Omental fat pad (tissue), 4 donors: ENCODE results near the gene LRP2BP. TPM values are rescaled to one million over a fixed set of nuclear protein-coding genes. Genes with fewer than 3 reads are reported as not detected.
"Not testable (repeated sequence)": the region's sequence is repeated elsewhere in the genome, so short reads cannot be mapped to it uniquely, and the experiment has no call there.

Experiments used
- ATAC-seq: fragments of 150-250 bp; one replicate; pipeline ENCODE4 v1.9.1; 2016; ENCODE audit warnings: mild to moderate bottlenecking, moderate library complexity; ENCODE audit not compliant: low FRiP score
- DNase-seq: peaks from one replicate; pipeline ENCODE4 v3.0.0-alpha.2; 2019; ENCODE audit warnings: low spot score
- total RNA-seq, 4 donors: library from RNA; depleted of rRNA; stranded (reverse); fragments of >200 nt; gene quantifications; one replicate each; pipeline ENCODE4 v1.1.0, GENCODE V29; 2016
- TF ChIP-seq, protein P1 (sequence below), 3 donors: fragments of 450-650 bp; IDR thresholded peaks; one replicate each; pipeline ENCODE4 v1.5.1; 2016 to 2017; ENCODE audit warnings: antibody characterized with exemption in 3 of 3, mild to moderate bottlenecking in 3 of 3, moderate library complexity in 2 of 3

LRP2BP gene
- total RNA-seq, 4 donors from 2014 or later, result 0.56 to 4.0 (median 1.7) TPM

GRCh38 chr4:185374573-185374972 is 21.2 kb downstream of the LRP2BP start:
- TF ChIP-seq, protein P1, sequence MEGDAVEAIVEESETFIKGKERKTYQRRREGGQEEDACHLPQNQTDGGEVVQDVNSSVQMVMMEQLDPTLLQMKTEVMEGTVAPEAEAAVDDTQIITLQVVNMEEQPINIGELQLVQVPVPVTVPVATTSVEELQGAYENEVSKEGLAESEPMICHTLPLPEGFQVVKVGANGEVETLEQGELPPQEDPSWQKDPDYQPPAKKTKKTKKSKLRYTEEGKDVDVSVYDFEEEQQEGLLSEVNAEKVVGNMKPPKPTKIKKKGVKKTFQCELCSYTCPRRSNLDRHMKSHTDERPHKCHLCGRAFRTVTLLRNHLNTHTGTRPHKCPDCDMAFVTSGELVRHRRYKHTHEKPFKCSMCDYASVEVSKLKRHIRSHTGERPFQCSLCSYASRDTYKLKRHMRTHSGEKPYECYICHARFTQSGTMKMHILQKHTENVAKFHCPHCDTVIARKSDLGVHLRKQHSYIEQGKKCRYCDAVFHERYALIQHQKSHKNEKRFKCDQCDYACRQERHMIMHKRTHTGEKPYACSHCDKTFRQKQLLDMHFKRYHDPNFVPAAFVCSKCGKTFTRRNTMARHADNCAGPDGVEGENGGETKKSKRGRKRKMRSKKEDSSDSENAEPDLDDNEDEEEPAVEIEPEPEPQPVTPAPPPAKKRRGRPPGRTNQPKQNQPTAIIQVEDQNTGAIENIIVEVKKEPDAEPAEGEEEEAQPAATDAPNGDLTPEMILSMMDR (IDR thresholded peaks at IDR 0.05), result no peak
- ATAC-seq (no peak), DNase-seq (no peak)

GRCh38 chr4:185374027-185374426 is 21.7 kb downstream of the LRP2BP start:
- TF ChIP-seq, protein P1 (IDR thresholded peaks at IDR 0.05), result no peak
- DNase-seq, result no peak
- ATAC-seq, result no peak

- TF ChIP-seq, protein P1 (IDR thresholded peaks at IDR 0.05), result no peak
- no peak for DNase-seq
- ATAC-seq, result no peak
Measured at GRCh38 chr4:185371702-185372101, 24.0 kb downstream of the LRP2BP start.

GRCh38 chr4:185370268-185370949 is 25.3 kb downstream of the LRP2BP start:
- no peak for ATAC-seq
- TF ChIP-seq, protein P1 (IDR thresholded peaks at IDR 0.05), result no peak
- no peak for DNase-seq

GRCh38 chr4:185369731-185370130 is 26.0 kb downstream of the LRP2BP start:
- no peak for ATAC-seq
- TF ChIP-seq, protein P1 (IDR thresholded peaks at IDR 0.05), result no peak
- no peak for DNase-seq

DNA sequence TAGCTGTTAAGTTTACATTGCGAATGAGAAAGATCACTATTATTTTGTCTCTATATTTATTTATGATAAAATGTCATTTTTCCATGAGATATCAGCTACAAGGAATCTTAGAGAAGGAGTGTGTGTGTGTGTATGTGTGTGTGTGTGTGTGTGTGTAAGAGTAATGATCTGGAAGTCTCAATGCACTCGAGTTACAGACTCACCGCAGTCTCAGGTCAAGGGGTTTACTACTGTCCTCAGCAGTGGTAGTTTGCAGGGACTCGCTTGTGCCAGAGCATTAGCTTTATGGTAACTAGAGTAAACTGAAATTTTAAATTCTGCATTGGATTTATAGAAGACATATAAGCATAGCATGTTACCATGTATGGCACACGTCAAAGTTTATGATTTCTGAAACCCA is 30.8 kb downstream of the LRP2BP start:
- TF ChIP-seq, protein P1 (IDR thresholded peaks at IDR 0.05), result no peak
- ATAC-seq (no peak), DNase-seq (no peak)

GRCh38 chr4:185363251-185363650 is 32.5 kb downstream of the LRP2BP start:
- DNase-seq (no peak), ATAC-seq (no peak)
- TF ChIP-seq, protein P1 (IDR thresholded peaks at IDR 0.05), result no peak

DNA sequence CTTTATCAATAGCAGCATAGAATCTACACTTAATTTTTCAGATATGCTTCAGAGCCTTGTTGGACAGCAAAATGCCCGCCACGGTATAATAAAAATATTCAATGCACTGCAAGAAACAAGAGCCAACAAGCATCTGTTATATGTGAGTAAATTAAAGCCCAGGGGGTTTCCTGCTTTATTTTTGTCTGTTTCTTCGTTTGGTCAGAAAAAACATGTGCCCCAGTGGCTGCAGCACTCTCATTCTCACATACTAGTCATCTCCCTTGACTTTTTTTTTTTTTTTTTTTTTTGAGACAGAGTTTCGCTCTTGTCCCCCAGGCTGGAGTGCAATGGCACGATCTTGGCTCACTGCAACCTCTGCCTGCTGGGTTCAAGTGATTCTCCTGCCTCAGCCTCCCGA is 33.2 kb downstream of the LRP2BP start:
- not testable (repeated sequence) for ATAC-seq, DNase-seq
